Measurements from ENCODE around the gene NAA20. TPM values are rescaled to one million over a fixed set of nuclear protein-coding genes. Genes with fewer than 3 reads are reported as not detected.

The NAA20 gene
- polyA plus RNA-seq, 3 donors: 88.4 to 95.9 (median 90.9) TPM

DNA sequence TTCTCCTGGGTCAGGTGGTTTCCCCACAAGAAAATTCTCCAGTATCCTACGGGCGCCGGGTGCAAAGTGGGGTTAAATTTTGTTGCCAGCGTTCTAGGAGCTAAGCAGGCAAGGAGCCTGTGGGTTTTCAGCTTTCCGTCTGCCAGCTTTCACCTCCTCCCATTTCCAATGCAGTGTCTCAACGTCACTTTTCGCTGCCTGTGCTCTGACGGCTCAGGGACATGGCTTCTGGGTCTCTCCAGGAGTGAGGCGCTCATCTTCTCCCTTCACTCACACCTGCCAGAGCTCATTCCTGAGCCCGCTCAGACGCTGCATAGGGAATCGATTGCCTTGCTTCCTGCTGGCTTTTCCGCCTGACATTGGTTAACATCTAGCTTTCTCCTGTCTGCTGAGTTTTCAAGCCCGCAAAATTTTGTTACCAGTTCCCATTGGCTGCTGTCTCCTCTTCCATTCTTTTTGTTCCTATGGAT lies 7.3 kb upstream of the NAA20 start:
- no peak for DNase-seq

DNA sequence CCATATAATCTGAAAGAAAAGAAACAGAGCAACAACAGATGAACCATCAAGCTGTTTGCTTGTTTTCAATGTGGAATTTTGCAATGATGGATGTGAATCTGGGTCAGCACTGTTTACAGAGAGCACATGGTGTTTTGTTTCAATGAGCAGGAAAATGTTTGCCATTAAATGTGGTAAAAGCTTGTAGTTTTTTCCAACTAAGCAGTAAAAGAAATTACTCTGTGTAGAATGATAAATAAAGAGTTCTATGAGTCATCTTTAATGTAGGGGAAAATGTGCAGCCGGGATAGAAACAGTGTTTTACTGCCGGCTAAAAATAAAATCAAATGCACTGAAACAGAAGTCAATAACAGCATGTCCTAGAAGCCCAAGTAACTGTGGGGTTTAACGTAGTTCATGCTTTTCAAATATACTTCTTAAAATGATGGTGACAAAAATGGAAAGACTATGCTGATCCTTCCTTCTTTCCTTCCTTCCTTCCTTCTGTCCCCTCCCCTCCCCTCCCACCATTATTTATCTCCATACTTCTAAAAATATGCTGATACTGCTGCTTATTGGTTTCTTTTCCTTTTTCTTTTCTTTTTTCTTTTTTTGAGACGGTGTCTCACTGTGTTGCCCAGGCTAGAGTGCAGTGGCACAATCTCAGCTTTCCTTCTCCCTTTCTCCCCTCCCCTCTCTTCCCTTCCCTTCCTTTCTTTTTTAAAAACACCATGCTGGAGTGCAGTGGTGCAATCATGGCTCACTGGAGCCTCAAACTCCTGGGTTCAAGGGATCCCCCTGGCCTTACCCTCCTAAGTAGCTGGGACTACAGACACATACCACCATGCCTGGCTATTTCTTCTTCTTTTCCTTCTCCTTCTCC lies 6.3 kb upstream of the NAA20 start:
- peak; percentile 84 for DNase-seq

DNA sequence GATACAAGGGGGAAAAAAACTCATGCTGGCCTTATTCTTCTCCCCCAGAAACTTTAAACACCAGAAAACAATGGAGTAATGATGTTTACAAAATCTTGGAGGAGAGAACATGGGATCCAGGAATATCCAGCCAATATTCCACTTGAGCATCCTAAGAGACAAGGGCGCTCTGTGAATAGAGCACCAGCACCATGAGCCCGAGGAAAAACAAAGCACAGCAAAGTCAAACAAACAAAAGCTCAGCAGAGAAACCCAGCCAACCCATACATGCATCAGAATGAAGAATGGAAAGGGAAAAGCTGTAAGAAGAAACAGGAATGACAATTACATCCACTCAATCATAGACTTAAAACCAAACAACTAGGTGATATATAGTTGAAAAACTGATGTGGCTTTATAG lies 4.6 kb upstream of the NAA20 start:
- DNase-seq: no peak

DNA sequence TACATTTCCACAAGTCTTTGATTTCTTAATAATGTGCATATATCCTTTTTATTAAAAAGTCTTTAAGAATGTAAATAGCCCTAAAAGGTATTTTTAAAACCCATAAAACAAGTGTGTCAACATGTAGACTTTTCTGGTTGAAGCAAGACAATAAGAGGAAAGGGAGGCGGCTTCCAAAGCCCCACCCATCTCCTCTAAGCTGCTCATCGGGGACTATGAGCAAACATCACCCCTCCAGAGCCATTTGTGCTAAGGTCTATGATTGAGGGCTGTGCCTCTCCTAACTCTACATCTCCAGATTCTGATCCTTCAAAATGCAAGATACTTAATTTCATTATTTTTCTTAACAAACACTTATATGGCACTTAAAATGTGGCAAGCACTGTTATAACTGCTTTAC lies 2.5 kb upstream of the NAA20 start:
- no peak for DNase-seq

DNA sequence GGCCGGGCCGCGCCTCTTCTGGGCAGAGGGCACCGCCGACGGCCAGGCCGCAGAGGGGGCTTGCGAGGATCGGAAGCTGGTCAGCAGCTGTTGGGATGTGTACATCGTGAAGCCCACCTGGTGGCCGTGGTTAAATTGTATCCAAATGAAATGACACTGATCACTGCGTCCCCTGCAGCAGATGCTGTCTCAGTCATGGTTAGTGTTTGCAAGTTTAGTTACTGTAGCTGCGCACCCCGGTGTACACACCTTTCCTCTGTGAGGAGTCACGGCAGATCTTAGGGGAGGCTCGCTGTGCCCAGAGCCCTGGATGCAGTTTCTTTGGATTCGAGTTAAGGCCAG lies 653 bp downstream of the NAA20 start:
- DNase-seq: no peak

DNA sequence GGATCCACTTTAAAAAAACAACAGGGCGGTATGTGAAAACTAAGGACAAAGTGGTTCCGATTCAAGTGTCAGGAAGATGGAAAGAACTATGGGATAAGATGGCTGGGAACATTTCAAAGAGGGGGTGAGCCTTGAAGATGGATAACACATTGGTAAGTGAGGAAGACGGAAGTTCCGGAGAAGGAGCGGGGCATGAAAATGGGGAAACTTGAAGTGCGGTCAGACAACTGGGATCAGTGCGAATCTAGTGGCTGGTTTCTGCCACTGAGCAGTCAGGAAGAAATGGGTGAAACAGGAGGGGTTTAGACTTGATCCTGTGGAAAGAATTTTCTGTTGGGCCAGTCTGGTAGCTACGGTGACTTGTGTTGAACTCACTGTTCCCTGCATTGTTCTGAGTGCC lies 1.2 kb downstream of the NAA20 start:
- DNase-seq: no peak

DNA sequence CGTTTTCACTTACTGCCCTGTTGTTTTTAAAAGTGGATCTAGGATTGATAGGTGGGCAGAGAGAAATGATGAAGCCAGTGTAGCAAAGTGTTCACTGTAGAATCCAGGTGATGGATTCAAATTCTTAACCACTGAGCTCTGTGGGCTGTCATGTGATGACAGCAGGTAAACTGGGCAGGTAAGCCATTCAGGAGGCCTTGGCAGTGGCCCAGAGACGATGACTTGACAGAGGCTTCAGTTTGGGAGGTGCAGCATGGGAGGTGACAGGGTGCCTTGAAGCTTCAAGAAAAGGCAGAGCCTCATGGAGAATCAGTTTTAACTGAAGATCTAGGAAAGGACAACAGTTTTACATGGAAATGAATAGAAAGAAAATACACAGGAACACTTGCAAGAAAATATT lies 2.0 kb downstream of the NAA20 start:
- DNase-seq: no peak

DNA sequence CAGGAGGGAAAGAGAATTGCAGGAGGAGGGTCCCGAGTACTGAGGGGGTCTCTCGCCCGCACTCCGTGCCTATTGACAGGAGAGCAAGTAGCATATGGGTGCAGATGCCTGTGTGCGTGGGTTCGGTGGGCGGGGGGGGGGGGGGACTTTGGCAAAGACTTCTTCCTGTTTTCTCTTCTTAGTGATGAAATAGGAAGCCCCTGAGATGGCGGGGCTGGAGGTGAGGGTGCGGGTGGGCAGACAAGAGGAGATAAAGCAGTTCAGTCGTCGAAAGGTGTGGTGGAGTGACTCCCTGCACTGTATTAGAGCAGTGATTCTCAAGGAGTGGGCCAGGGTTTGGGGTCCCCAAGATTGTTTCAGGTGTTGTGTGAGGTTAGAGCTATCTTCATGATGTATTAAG lies 3.7 kb downstream of the NAA20 start:
- DNase-seq: no peak

DNA sequence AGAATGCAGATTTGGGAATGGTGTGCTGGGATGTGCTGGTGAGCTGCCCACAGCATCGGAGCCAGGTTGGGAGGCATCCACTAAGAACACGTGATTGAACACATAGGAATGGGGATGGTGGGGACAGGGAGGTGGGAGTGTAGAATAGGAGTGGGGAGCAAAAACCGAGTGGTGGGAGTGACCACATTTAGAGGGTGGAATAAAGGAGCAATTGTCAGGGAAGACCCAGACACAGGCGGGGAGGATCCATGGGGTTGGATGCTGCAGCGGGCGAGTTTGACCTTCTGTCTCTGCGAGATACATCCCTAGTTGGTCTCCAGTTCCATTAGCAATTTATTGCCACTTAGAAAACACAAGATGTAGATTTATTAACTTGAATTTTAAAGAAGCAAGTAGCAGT lies 4.7 kb downstream of the NAA20 start:
- no peak for DNase-seq

DNA sequence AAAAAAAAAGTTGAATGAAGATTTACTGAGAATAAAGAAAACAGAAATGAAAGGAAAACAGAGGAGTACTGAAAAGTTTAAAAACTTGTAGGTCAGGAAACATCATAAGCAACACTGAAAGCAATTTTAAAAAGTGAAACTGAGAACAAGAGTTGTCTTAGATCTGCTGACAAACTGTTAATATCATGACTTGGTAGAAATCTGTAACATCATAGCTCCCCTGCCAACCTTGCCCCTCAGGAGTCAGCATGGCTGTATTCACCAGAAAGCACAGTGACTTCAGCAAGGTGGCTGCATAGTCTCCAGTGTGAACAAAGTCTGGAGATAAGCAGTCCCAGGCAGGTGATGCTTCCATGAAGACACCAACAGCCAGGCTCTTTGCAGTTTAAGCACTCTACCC lies 5.3 kb downstream of the NAA20 start:
- DNase-seq: no peak

DNA sequence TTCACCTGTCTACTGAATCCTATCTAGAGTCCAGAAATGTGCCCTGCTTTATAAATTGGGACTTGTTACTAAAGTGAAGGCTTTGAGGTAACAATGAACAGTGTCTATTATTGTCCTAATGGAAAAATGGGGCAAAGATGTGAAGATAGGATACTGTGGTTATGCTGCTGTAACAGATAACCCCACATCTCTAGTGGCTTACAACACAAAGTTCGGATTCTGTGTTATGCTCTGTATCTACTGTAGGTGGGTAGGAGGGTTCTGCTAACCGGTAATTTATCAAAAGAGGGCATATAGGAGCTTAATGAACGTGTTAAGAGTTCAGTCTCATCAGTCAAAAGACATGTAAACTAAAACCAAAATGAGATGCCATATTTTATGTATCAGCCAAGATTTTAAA lies 6.2 kb downstream of the NAA20 start:
- no peak for DNase-seq

DNA sequence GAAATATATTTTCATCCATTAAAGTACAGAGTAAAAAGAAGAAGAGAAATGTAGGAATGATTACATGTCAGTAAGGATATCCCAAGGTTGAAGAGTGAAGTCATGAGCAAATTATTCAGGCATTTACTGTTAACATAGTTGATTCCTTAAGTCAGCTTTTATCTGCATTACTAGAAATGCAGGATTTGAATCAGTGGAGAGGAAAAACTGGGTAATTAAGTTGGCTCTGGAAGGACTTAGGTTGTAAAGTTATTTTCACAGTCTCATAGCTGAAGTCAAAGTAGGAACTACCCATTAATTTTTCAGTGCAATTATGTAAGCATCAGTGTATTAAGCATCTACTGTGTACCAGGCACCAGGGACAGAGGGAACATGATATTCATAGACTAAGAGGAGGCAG lies 7.8 kb downstream of the NAA20 start:
- no peak for DNase-seq

DNA sequence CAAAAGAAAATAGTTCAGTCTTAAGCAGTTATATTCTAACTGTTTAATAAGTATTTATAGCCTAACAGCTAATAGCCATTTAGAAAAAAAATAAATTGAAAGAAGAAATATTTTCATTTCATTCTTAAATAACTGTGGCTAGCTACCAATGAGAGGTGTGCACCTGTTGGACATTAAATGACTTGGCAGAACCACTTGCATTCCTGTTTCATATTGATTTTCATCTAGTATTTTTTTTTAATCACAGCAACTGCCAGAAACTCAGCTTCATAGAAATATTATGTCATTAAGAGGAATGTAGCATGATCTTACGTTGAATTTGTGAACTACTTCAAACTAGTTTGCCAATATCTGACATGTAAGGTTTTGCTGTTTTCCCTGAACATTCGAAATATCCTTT lies 10.1 kb downstream of the NAA20 start:
- no peak for DNase-seq

DNA sequence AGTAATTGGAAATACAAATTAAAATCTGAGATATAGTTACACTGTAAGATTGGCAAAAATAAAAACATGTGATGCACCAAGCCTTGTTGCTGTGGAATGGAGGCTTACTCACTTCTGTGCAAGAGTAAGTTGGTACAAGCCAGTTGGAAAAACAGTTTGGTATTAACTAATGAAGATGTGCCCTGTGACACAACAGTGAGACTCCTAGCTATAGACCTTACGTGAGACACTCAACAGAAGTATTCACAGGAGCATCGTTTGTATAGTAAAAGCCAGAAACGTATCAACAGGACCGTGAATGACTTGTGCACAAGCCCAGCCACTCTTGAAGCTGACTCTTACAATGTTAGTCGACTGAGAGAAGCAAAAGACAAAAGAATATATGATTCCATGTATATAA lies 14.6 kb downstream of the NAA20 start:
- no peak for DNase-seq

DNA sequence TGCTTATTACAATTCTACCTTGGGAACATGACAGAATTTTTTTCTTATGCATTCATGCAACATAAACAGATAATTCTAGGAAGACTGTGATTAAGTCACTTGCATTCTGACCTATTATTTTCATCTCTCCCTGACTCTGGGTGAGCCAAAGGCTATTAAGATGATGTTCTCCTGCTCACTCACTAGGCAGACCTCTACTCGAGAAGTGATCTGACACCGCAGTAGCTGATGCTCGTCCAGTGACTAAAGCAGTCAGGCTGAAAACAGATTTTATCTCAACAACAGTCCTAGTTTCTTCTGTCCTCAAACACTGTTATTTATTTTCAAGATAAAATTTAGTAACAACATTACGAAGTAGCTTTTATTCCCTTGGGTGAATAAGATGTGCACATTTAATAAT lies 17.3 kb downstream of the NAA20 start:
- no peak for DNase-seq

DNA sequence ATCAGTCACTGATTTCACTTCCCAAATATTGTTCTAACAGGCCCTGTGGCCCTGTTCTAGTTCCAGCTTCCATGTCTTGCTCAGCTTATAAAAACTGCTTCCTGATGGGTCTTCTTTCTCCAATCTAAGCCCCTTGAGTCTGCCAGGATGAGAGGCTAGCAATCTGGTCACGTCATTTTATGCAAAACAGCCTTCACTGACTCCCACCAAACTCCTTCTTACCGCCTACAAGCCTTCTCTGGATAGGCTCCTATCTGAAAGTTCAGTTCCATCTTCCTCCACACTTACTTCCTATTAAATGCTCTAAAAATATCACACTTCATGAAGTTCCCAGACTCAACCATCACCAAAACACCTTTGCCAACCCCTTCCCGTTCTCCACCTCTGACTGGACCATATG lies 19.6 kb downstream of the NAA20 start:
- no peak for DNase-seq

DNA sequence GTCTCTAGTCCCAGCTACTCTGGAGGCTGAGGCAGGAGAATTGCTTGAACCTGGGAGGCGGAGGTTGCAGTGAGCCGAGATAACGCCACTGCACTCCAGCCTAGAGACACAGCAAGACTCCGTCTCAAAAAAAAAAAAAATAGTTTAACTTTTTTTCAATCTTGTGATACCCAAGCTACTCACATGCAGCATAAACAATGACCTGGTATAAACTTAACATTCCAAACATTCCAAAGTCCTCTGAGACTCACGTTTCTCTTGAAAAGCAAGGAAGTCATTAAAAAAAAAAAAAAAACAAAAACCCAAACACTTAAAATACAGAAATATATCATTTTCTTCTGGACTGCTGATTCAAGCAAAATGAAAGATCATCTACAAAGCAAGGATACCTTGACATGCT lies 20.8 kb downstream of the NAA20 start:
- no peak for DNase-seq

DNA sequence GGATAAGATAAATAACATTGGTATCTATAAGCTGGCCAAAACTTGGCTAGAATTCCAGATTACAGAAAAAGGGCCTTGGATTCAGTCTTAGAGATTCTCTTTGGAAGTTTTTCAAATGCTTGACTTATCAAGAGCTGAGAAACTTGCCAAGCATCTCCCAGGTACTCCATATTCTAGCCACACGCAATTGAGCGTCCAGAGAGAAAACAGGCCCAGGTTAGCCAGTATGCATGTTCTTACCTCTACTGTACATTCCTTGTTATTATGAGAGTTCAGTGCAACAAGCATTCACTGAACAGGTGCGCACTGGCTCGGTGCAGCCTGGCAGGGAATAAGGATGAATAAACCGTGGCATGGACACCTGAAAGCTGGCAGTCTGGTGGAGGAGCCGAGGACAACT lies 21.4 kb downstream of the NAA20 start:
- no peak for DNase-seq

DNA sequence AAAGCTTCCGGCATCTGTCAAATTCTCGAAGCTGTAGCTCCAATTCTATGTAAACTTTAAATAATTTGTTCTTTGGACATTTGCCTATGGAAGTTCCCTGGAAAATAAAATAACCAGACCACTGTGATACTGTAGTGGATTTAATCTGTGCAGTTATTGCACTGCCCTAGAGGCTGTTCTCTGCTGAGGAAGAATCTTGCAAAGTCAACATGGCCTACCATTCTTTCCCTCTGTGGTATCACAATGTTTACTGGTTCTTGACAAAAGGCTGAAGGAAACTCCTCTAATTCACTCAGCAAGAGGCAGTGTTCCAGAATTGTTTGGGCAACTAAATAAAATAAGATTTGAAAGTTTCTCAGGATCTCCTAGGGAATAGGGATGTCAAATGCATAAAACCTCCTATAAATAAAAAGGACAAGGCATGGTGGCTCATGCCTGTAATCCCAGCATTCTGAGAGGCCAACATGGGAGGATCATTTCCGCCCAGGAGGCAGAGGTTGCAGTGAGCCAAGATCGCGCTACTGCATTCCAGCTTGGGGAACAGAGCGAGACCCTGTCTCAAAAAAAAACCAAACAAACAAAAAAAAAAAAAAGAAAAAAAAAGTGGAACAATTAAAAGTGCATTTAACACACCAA lies 22.7 kb downstream of the NAA20 start:
- DNase-seq: no peak

DNA sequence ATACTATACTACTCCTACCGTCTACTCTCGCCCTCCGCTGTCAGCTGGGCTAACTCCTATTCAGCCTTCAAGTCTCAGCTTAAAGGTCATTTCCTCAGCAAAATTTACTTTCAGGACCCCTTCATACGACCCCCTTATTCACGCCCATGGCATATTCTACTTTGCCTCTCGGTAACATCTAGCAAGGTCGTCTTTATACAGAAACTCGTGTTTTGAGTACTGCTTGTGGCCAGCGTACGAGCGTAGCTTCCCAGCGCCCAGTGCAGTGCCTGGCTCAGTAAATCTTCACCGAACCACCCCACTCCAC lies 34.6 kb downstream of the NAA20 start:
- DNase-seq: no peak

DNA sequence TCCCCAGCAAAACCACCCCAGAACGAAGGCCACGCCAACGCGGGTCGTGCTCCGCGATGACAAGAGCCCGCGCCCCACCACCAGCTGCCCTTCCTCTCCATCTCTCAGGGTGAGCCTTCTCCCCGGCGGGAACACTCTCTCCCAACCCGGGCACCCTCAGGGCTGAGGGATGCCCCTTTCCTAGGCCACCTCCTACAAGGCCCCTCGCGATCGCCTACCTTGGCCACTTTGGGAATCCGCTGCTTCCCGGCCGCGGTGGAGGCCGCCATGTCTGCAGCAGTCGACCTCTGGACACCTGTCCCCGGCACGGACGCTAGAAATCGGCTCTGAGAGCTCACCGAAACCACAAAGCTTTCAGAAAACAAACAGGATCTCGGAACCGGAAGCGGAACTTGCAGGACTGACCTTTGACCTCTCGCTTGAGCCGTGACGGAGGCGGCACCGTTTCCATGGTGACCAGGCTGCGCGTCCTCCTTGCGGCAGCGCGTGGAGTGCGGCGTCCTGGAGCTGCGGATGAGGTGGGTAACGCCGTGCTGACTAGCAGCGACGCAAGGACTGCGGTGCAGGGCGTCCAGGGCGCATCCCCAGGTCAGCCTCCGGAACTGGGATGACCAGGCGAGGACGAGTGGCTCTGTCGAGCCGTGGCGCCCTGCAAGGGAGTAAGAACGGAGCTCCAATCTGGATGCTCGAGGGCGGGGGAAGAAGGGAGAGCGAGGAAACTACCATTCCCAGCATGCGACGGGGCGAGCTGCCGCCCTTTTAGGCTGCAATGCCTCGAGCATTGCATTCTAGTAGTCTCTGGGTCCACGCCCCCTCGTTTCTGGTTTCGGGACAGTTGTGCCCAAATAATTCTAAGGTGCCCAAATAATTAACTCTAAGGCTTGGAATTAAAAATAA lies 35.2 kb downstream of the NAA20 start, which contains the start of the genes CFAP61 and CRNKL1:
TSS of gene CFAP61 (plus strand) at position 459 of the 897 bp plus-strand sequence. CDS start 4,122 bp downstream, outside the sequence.
TSS of gene CRNKL1 (minus strand) at position 393 of the 897 bp plus-strand sequence. CDS start at position 269, 124 bp downstream.
- DNase-seq: peak; percentile 96

DNA sequence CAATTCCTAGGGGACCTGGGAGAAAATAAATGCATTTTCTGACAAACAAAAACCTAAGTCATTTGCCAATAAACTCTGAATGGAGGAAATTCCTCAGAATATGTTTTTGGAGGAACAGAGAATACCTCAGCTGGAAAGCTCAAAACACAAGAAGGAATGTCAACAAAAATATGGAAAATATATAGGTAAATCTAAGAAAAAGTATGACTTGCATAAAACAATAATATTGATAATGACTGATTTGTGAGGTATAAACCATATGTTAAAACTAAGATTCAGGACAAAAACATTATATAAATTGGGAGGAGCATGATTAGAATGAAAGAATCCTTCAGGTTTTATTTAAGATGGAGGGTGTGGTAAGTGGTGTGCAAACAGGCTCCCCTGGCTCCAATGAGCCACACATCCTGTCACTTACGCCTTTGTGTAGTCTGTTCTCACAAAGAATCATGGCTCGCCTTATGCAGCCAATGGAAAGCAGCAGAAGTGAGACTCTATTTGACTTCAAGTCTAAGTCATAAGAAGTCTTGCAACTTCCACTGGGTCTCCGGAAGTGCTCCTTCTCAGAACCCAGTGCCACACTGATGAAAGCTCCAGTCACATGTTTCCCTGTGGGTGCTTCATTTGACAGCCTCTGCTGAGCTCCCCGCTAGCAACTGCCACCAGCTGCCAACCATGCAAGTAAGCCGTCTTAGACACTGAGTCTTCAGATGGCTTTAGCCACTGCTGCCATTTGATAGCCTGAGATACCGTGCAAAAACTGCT lies 43.3 kb downstream of the NAA20 start:
- no peak for DNase-seq
